ENCODE data around the gene CADPS. TPM values are rescaled to one million over a fixed set of nuclear protein-coding genes. Genes with fewer than 3 reads are reported as not detected.
A peak's percentile ranks its signal among the peaks of the same experiment; 100 is the strongest.

Gene CADPS
- polyA plus RNA-seq, 3 donors: not detected

DNA sequence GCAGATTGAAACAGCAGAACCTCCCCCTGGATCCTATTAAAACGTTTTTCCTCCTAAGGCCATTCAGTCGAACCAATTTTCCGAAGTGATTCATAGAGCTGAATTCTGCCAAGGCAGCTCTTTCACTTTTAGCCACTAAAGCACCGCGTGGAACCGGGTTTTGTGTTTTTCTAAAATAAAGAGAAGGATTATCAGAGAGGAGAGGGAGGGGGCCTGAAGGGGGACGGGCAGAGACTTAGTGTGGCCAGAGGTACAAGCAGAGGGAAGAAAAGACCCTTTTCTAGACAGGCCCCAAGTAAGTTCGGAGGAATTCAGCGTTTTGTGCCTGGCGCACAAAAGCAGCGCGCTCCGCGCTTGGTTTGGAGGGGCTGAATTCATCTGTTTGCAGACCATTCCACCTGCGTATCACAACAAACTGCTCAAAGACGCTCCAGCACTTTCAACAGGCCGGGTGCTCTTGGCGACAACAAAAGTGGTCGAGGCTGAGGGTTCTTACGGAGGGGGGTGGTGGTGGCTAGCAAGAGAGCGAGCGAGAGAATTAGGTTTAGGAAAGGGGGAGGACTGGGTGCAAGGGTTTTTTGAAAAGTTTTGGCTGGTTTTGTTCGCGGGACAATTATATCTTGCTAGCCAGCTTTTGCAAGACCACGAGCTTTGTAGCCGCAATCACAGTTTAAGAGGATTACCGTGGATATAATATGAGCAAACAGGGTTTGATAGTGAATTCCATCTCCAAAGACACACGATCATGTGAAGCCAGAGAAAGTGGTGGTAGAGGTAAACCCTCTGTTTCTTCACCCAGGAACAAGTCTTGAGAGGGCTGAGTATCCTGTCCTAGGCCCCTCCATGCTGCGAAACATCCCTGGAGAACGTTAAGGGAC, 500.6 kb downstream of the CADPS start:
- TF ChIP-seq, protein P1, sequence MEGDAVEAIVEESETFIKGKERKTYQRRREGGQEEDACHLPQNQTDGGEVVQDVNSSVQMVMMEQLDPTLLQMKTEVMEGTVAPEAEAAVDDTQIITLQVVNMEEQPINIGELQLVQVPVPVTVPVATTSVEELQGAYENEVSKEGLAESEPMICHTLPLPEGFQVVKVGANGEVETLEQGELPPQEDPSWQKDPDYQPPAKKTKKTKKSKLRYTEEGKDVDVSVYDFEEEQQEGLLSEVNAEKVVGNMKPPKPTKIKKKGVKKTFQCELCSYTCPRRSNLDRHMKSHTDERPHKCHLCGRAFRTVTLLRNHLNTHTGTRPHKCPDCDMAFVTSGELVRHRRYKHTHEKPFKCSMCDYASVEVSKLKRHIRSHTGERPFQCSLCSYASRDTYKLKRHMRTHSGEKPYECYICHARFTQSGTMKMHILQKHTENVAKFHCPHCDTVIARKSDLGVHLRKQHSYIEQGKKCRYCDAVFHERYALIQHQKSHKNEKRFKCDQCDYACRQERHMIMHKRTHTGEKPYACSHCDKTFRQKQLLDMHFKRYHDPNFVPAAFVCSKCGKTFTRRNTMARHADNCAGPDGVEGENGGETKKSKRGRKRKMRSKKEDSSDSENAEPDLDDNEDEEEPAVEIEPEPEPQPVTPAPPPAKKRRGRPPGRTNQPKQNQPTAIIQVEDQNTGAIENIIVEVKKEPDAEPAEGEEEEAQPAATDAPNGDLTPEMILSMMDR (IDR thresholded peaks at IDR 0.05): no peak
- intact Hi-C loops (cut with micrococcal nuclease): no loop called here
- H3K9me3 Mint-ChIP-seq: peaks cover 0 to 17% (median 4%) of the 10 kb centered on the region in 7 donors
- peaks cover 3% of the 10 kb centered on the region for H3K4me1 Mint-ChIP-seq
- no peak for DNase-seq
- peak overlapping the region in 1 of 2 donors; percentile 52 for H3K4me3 Mint-ChIP-seq
- no peak overlapping the region for H3K4me3 ChIP-seq (replicated peaks in 1 of 3; ENCODE audit: low read depth in 2 of 3, low read length in 3 of 3)
- H4K20me1 ChIP-seq (ENCODE audit: insufficient read depth, low read length): no peaks in the 10 kb centered on the region
- no peaks in the 10 kb centered on the region for H3K79me2 ChIP-seq (ENCODE audit: insufficient read depth, low read length)
- no peak overlapping the region for H2AFZ ChIP-seq (ENCODE audit: insufficient read depth, low read depth, low read length, poor library complexity, severe bottlenecking)
- no peak overlapping the region for H3K9ac ChIP-seq (ENCODE audit: insufficient read depth, low read length, poor library complexity, severe bottlenecking)
- no peak overlapping the region for H3K27ac ChIP-seq (ENCODE audit: low read depth in 1 of 2, low read length in 2 of 2)
- H3K4me1 ChIP-seq (ENCODE audit: control insufficient read depth in 1 of 2, insufficient read depth in 2 of 2, low read length in 2 of 2): no peaks in the 10 kb centered on the region
- H3K27ac Mint-ChIP-seq: no peak overlapping the region
- peaks cover 0 to 2% of the 10 kb centered on the region in 2 donors for H3K36me3 Mint-ChIP-seq
- H3K36me3 ChIP-seq (replicated peaks in 1 of 2; ENCODE audit: control insufficient read depth in 1 of 2, insufficient read depth in 2 of 2, low read length in 2 of 2): no peaks in the 10 kb centered on the region
- H3K9me3 ChIP-seq (replicated peaks in 1 of 2; ENCODE audit: control insufficient read depth in 1 of 2, insufficient read depth in 1 of 2, low read length in 2 of 2): peaks cover 0 to 66% of the 10 kb centered on the region in 2 donors
- H3K27me3 Mint-ChIP-seq (ENCODE audit: low read depth in 3 of 3): peaks cover 98 to 99% (median 99%) of the 10 kb centered on the region in 3 donors
- peaks cover 89 to 98% of the 10 kb centered on the region in 2 donors for H3K27me3 ChIP-seq (ENCODE audit: control insufficient read depth in 2 of 2, insufficient read depth in 2 of 2, low read length in 2 of 2)
- H3K4me2 ChIP-seq (replicated peaks; ENCODE audit: extremely low read depth, low read length, poor library complexity, severe bottlenecking): no peak overlapping the region
- 7% methylated on average over 12 of the region's 30 CpGs for WGBS (ENCODE audit: insufficient coverage)

DNA sequence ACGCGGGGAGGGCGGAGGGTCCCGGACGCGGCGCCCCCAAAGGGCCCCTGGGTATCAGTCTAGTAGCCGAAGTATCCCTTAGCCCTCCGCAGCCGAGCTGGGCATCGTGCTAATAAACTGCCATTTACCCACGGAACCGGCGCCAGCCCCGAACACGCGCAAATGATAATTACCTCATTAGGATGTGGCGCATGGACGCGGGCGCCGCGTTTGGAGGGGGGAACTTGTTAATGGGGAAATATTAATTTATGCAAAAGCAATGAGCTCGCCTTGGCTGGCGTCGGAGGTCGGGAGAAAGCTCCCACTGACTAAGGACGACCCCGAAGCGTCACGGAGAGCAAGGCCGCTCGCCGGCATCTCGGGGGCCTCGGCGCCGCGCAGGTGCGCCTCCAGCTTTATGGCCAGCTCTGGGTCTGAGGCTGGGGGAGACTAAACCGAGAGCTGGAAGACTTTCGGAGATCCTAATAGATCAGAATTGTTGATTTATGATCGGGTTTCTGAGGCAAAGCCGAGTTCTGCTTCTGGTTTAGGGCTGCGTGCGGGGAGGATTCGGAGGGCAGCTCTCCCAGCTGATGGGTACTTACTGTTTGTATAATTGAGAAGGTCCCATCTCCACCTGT, 501.4 kb downstream of the CADPS start:
- intact Hi-C loops (cut with micrococcal nuclease): no loop called here
- DNase-seq: no peak
- Histone ChIP-seq H3K9me3 (replicated peaks in 1 of 2; ENCODE audit: control insufficient read depth in 1 of 2, insufficient read depth in 1 of 2, low read length in 2 of 2) (peaks cover 0 to 59% of the 10 kb centered on the region in 2 donors), H3K4me1 (ENCODE audit: control insufficient read depth in 1 of 2, insufficient read depth in 2 of 2, low read length in 2 of 2) (no peaks in the 10 kb centered on the region), H4K20me1 (ENCODE audit: insufficient read depth, low read length) (no peaks in the 10 kb centered on the region), H3K36me3 (replicated peaks in 1 of 2; ENCODE audit: control insufficient read depth in 1 of 2, insufficient read depth in 2 of 2, low read length in 2 of 2) (no peaks in the 10 kb centered on the region), H2AFZ (ENCODE audit: insufficient read depth, low read depth, low read length, poor library complexity, severe bottlenecking) (no peak overlapping the region), H3K9ac (ENCODE audit: insufficient read depth, low read length, poor library complexity, severe bottlenecking) (no peak overlapping the region), H3K79me2 (ENCODE audit: insufficient read depth, low read length) (no peaks in the 10 kb centered on the region), H3K4me3 (replicated peaks in 1 of 3; ENCODE audit: low read depth in 2 of 3, low read length in 3 of 3) (no peak overlapping the region), H3K27ac (ENCODE audit: low read depth in 1 of 2, low read length in 2 of 2) (no peak overlapping the region), H3K27me3 (ENCODE audit: control insufficient read depth in 2 of 2, insufficient read depth in 2 of 2, low read length in 2 of 2) (peaks cover 87 to 97% of the 10 kb centered on the region in 2 donors), H3K4me2 (replicated peaks; ENCODE audit: extremely low read depth, low read length, poor library complexity, severe bottlenecking) (no peak overlapping the region)
- Mint-ChIP-seq H3K36me3 (peaks cover under 1 to 2% of the 10 kb centered on the region in 2 donors), H3K4me3 (peak overlapping the region in 1 of 2 donors; percentile 70), H3K9me3 (peaks cover 0 to 13% (median 3%) of the 10 kb centered on the region in 7 donors), H3K27ac (no peak overlapping the region), H3K27me3 (ENCODE audit: low read depth in 3 of 3) (peaks cover 97 to 99% (median 97%) of the 10 kb centered on the region in 3 donors), H3K4me1 (peaks cover 3% of the 10 kb centered on the region)
- TF ChIP-seq, protein P1 (IDR thresholded peaks at IDR 0.05): no peak
- 4% methylated on average over 44 of the region's 47 CpGs for WGBS (ENCODE audit: insufficient coverage)
